HG02571 (cell line): ENCODE data around the gene FGF18.
"Not testable (repeated sequence)": the region's sequence is repeated elsewhere in the genome, so short reads cannot be mapped to it uniquely, and the experiment has no call there.

Experiments used
- ATAC-seq: cut with Tn5 transposase; IDR thresholded peaks from one replicate; pipeline ENCODE4 v1.9.1; 2021; ENCODE audit warnings: mild to moderate bottlenecking, moderate library complexity; ENCODE audit not compliant: unreplicated experiment

FGF18 gene

GRCh38 chr5:171494452-171495121, 75.1 kb downstream of the FGF18 start:
- no peak for ATAC-seq

- no peak for ATAC-seq
These were observed 75.8 kb downstream of the FGF18 start for GRCh38 chr5:171495122-171495700.

- no peak for ATAC-seq
These were observed 77.0 kb downstream of the FGF18 start for GRCh38 chr5:171496456-171496855.

GRCh38 chr5:171497494-171497893, 78.0 kb downstream of the FGF18 start:
- not testable (repeated sequence) for ATAC-seq

DNA sequence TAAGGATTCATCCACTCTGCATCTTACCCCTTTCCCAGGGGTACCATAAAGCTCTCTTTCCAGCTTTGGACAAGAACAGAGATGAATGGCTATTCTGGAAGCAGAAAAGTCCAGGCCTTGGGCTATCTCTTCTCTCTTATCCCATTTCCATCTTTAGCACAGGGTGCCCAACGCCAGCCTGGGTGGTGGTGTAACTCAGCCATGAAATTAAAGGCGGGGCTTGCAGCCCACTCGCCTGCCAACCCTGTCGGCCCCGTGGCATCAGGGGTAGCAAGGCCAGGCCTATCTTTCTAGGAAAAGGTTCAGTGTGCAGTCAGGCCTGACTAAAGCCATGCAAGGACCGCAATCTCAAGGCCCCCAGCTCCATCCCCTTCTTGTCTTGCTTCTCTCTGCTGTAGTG, 78.7 kb downstream of the FGF18 start:
- ATAC-seq, result no peak

- ATAC-seq, result no peak
These were observed 80.2 kb downstream of the FGF18 start for GRCh38 chr5:171499611-171500010.

DNA sequence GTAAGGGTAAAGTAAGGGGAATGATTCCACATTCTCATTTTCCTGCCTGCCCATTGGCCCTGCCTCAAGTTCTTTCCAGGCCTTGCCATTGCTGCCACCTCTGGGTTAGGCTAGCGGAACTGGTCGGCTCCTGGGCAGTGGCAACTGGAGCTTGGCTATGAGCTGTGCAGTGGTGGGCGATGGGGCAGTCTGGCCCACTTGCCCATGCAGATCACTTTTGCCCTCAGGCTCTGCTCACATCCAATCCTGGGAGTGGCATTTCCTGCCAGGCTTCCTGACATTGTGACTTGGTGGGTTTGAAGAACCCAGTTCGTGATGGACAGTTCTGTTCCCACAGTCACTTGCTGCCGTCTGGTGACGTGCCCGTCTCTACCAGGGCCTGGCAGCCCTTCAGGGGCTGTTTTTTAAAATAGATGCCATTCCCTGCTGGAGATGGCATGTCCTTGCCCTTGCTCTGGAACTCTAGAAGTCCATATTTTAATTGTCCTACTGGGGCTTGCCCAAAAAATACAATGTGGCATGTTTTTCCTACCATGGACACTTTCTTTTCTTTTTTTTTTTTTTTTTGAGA, 86.1 kb downstream of the FGF18 start:
- no peak for ATAC-seq

GRCh38 chr5:171506951-171507350, 87.5 kb downstream of the FGF18 start:
- no peak for ATAC-seq
